Vagina (tissue), 2 donors: ENCODE data around the gene CCPG1.

ENCODE experiments used
- CTCF ChIP-seq, 3 experiments: fragments of 450-650 bp in 2 of 3; fragments of 200-600 bp in 1 of 3; sonication (generic) in 1 of 3; IDR thresholded peaks; one replicate each; pipeline ENCODE4 v1.5.1; 2017 to 2019; ENCODE audit warnings: antibody characterized with exemption in 3 of 3, mild to moderate bottlenecking in 2 of 3, moderate library complexity in 2 of 3
- POLR2A ChIP-seq, 2 donors: fragments of 450-650 bp; IDR thresholded peaks; one replicate each; pipeline ENCODE4 v1.6.1; 2017; ENCODE audit warnings: antibody characterized with exemption in 2 of 2, mild to moderate bottlenecking in 2 of 2, moderate library complexity in 2 of 2

- TF ChIP-seq CTCF (IDR thresholded peaks at IDR 0.05) (no peak), POLR2A (IDR thresholded peaks at IDR 0.05) (no peak)
These were observed 65.0 kb downstream of the CCPG1 start for GRCh38 chr15:55343168-55343567.
